ENCODE data around the gene FRAS1.

FRAS1 gene

GRCh38 chr4:78345237-78345636 lies 288.1 kb downstream of the FRAS1 start:
- no peak for TF ChIP-seq CTCF (conservative IDR thresholded peaks at IDR 0.05; ENCODE audit: low read depth, low read length)
- H3K4me3 ChIP-seq (ENCODE audit: low read length) = no peak overlapping the region
- DNase-seq (ENCODE audit: low read depth) = no peak

GRCh38 chr4:78346222-78346621 lies 289.1 kb downstream of the FRAS1 start:
- no peak overlapping the region for H3K4me3 ChIP-seq (ENCODE audit: low read length)
- no peak for TF ChIP-seq CTCF (conservative IDR thresholded peaks at IDR 0.05; ENCODE audit: low read depth, low read length)
- no peak for DNase-seq (ENCODE audit: low read depth)

- no peak for TF ChIP-seq CTCF (conservative IDR thresholded peaks at IDR 0.05; ENCODE audit: low read depth, low read length)
- no peak for DNase-seq (ENCODE audit: low read depth)
- no peak overlapping the region for H3K4me3 ChIP-seq (ENCODE audit: low read length)
Measured at GRCh38 chr4:78347527-78347926, 290.4 kb downstream of the FRAS1 start.

- no peak overlapping the region for H3K4me3 ChIP-seq (ENCODE audit: low read length)
- no peak for TF ChIP-seq CTCF (conservative IDR thresholded peaks at IDR 0.05; ENCODE audit: low read depth, low read length)
- no peak for DNase-seq (ENCODE audit: low read depth)
Measured at GRCh38 chr4:78353921-78354320, 296.8 kb downstream of the FRAS1 start.

- TF ChIP-seq CTCF (conservative IDR thresholded peaks at IDR 0.05; ENCODE audit: low read depth, low read length) = no peak
- no peak overlapping the region for H3K4me3 ChIP-seq (ENCODE audit: low read length)
- no peak for DNase-seq (ENCODE audit: low read depth)
Measured at GRCh38 chr4:78354782-78355181, 297.7 kb downstream of the FRAS1 start.

- no peak for TF ChIP-seq CTCF (conservative IDR thresholded peaks at IDR 0.05; ENCODE audit: low read depth, low read length)
- DNase-seq (ENCODE audit: low read depth) = no peak
- no peak overlapping the region for H3K4me3 ChIP-seq (ENCODE audit: low read length)
Measured at GRCh38 chr4:78355306-78355705, 298.2 kb downstream of the FRAS1 start.

GRCh38 chr4:78356251-78356786 lies 299.2 kb downstream of the FRAS1 start:
- DNase-seq (ENCODE audit: low read depth) = no peak
- no peak overlapping the region for H3K4me3 ChIP-seq (ENCODE audit: low read length)
- TF ChIP-seq CTCF (conservative IDR thresholded peaks at IDR 0.05; ENCODE audit: low read depth, low read length) = no peak
